C4-2B (cell line): Measurements from ENCODE around the gene TSPO2.

Experiments
- H3K27ac ChIP-seq: fragments of 450-650 bp; 2 replicates; pipeline ENCODE4 v1.5.1; 2017
- CTCF ChIP-seq: fragments of 450-650 bp; conservative IDR thresholded peaks from 2 replicates; pipeline ENCODE4 v1.5.1; 2017; ENCODE audit warnings: mild to moderate bottlenecking
- ZFX ChIP-seq: fragments of 450-650 bp; IDR thresholded peaks from 2 replicates; pipeline ENCODE4 v1.6.1; 2017

TSPO2 gene

GRCh38 chr6:41037107-41037900 lies 5.0 kb upstream of the TSPO2 start:
- TF ChIP-seq CTCF, result no peak
- no peak for TF ChIP-seq ZFX
- no peak overlapping the region for H3K27ac ChIP-seq

- no peak for TF ChIP-seq ZFX
- TF ChIP-seq CTCF, result no peak
- no peak overlapping the region for H3K27ac ChIP-seq
These were observed 4.1 kb upstream of the TSPO2 start for GRCh38 chr6:41038205-41038604.

- peak; percentile 95 for TF ChIP-seq CTCF
- TF ChIP-seq ZFX, result no peak
- no peak within 1 kb of the TSS for H3K27ac ChIP-seq
These were observed 2.9 kb upstream of the TSPO2 start, which contains the start of gene UNC5CL for GRCh38 chr6:41039060-41039998. Gene UNC5CL (minus strand): TSS chr6:41039221. CDS start chr6:41035074, 4,147 bp downstream.

- H3K27ac ChIP-seq, result no peak overlapping the region
- no peak for TF ChIP-seq CTCF
- TF ChIP-seq ZFX, result no peak
These were observed 1.9 kb upstream of the TSPO2 start for GRCh38 chr6:41040101-41040939.

- no peak for TF ChIP-seq CTCF
- no peak for TF ChIP-seq ZFX
- no peak overlapping the region for H3K27ac ChIP-seq
These were observed 1.2 kb upstream of the TSPO2 start for GRCh38 chr6:41040940-41041536.

GRCh38 chr6:41043151-41043550 lies 884 bp downstream of the TSPO2 start:
- no peak overlapping the region for H3K27ac ChIP-seq
- TF ChIP-seq ZFX, result no peak
- no peak for TF ChIP-seq CTCF
